Body of pancreas (tissue), 4 donors: Measurements from ENCODE around the gene PSME2.

Experiments used
- POLR2A ChIP-seq, 3 donors: fragments of 450-650 bp; IDR thresholded peaks; one replicate each; pipeline ENCODE4 v1.6.1; 2016; ENCODE audit warnings: antibody characterized with exemption in 3 of 3, mild to moderate bottlenecking in 2 of 3
- TF ChIP-seq, protein P1 (sequence below), 7 experiments: fragments of 450-650 bp in 4 of 7; fragments of 200-600 bp in 3 of 7; sonication (generic) in 3 of 7; IDR thresholded peaks; one replicate each; pipeline ENCODE4 v1.5.1; 2016 to 2019; ENCODE audit warnings: antibody characterized with exemption in 7 of 7

DNA sequence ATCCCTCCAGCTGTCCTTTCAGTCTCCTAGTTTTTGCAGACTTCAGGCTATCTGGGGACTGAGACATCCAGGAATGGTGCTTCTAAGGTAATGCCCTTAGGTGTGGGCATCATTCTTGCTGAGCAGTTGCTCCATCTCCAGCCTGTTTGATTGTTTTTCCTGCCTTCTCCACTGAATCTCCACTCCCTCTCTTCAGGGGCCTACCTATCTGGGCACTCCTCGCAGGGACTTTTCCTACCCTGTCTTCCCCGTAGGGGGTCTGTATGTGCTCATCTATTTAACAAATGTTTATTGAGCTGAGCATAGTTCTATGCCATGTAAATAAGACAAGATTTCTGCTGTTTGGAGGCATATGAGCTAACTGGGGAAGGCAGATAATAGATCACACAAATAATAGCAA, 13.4 kb downstream of the PSME2 start:
- TF ChIP-seq, protein P1, sequence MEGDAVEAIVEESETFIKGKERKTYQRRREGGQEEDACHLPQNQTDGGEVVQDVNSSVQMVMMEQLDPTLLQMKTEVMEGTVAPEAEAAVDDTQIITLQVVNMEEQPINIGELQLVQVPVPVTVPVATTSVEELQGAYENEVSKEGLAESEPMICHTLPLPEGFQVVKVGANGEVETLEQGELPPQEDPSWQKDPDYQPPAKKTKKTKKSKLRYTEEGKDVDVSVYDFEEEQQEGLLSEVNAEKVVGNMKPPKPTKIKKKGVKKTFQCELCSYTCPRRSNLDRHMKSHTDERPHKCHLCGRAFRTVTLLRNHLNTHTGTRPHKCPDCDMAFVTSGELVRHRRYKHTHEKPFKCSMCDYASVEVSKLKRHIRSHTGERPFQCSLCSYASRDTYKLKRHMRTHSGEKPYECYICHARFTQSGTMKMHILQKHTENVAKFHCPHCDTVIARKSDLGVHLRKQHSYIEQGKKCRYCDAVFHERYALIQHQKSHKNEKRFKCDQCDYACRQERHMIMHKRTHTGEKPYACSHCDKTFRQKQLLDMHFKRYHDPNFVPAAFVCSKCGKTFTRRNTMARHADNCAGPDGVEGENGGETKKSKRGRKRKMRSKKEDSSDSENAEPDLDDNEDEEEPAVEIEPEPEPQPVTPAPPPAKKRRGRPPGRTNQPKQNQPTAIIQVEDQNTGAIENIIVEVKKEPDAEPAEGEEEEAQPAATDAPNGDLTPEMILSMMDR (IDR thresholded peaks at IDR 0.05) = no peak
- TF ChIP-seq POLR2A (IDR thresholded peaks at IDR 0.05) = no peak
